ENCODE data around the gene ABI1. TPM values are rescaled to one million over a fixed set of nuclear protein-coding genes. Genes with fewer than 3 reads are reported as not detected.

Gene ABI1
- total RNA-seq, 1 donor from 2014 or later, result 67.5 TPM

- Mint-ChIP-seq H3K4me1 (ENCODE audit: unreplicated experiment) (peaks cover 22% of the 10 kb centered on the region), H3K36me3 (ENCODE audit: low read depth, unreplicated experiment) (no peaks in the 10 kb centered on the region), H3K27me3 (ENCODE audit: unreplicated experiment) (peaks cover 1% of the 10 kb centered on the region), H3K27ac (ENCODE audit: unreplicated experiment) (no peak overlapping the region), H3K4me3 (ENCODE audit: unreplicated experiment) (no peak overlapping the region), H3K9me3 (ENCODE audit: unreplicated experiment) (no peaks in the 10 kb centered on the region)
- no peak for DNase-seq (ENCODE audit: low spot score)
- no peak for TF ChIP-seq CTCF (IDR thresholded peaks at IDR 0.05; ENCODE audit: unreplicated experiment)
These were observed 84.5 kb downstream of the ABI1 start for GRCh38 chr10:26776258-26776657.

GRCh38 chr10:26773633-26774032, 87.1 kb downstream of the ABI1 start:
- no peak for TF ChIP-seq CTCF (IDR thresholded peaks at IDR 0.05; ENCODE audit: unreplicated experiment)
- DNase-seq (ENCODE audit: low spot score), result no peak
- Mint-ChIP-seq H3K27me3 (ENCODE audit: unreplicated experiment) (no peaks in the 10 kb centered on the region), H3K27ac (ENCODE audit: unreplicated experiment) (no peak overlapping the region), H3K36me3 (ENCODE audit: low read depth, unreplicated experiment) (no peaks in the 10 kb centered on the region), H3K4me1 (ENCODE audit: unreplicated experiment) (peaks cover 8% of the 10 kb centered on the region), H3K4me3 (ENCODE audit: unreplicated experiment) (no peak overlapping the region), H3K9me3 (ENCODE audit: unreplicated experiment) (no peaks in the 10 kb centered on the region)

- Mint-ChIP-seq H3K4me3 (ENCODE audit: unreplicated experiment) (no peak overlapping the region), H3K27ac (ENCODE audit: unreplicated experiment) (no peak overlapping the region), H3K27me3 (ENCODE audit: unreplicated experiment) (no peaks in the 10 kb centered on the region), H3K9me3 (ENCODE audit: unreplicated experiment) (no peaks in the 10 kb centered on the region), H3K4me1 (ENCODE audit: unreplicated experiment) (peaks cover 7% of the 10 kb centered on the region), H3K36me3 (ENCODE audit: low read depth, unreplicated experiment) (no peaks in the 10 kb centered on the region)
- DNase-seq (ENCODE audit: low spot score), result no peak
- no peak for TF ChIP-seq CTCF (IDR thresholded peaks at IDR 0.05; ENCODE audit: unreplicated experiment)
These were observed 90.7 kb downstream of the ABI1 start for GRCh38 chr10:26770069-26770468.

- H3K36me3 Mint-ChIP-seq (ENCODE audit: low read depth, unreplicated experiment), result no peaks in the 10 kb centered on the region
- no peak overlapping the region for H3K27ac Mint-ChIP-seq (ENCODE audit: unreplicated experiment)
- H3K27me3 Mint-ChIP-seq (ENCODE audit: unreplicated experiment), result no peaks in the 10 kb centered on the region
- TF ChIP-seq CTCF (IDR thresholded peaks at IDR 0.05; ENCODE audit: unreplicated experiment), result no peak
- H3K4me3 Mint-ChIP-seq (ENCODE audit: unreplicated experiment), result no peak overlapping the region
- no peaks in the 10 kb centered on the region for H3K9me3 Mint-ChIP-seq (ENCODE audit: unreplicated experiment)
- DNase-seq (ENCODE audit: low spot score), result no peak
- peaks cover 7% of the 10 kb centered on the region for H3K4me1 Mint-ChIP-seq (ENCODE audit: unreplicated experiment)
These were observed 95.2 kb downstream of the ABI1 start for GRCh38 chr10:26765549-26765948.

GRCh38 chr10:26759008-26759407, 101.8 kb downstream of the ABI1 start:
- TF ChIP-seq CTCF (IDR thresholded peaks at IDR 0.05; ENCODE audit: unreplicated experiment), result no peak
- no peak for DNase-seq (ENCODE audit: low spot score)
- no peak overlapping the region for H3K4me3 Mint-ChIP-seq (ENCODE audit: unreplicated experiment)
- H3K27ac Mint-ChIP-seq (ENCODE audit: unreplicated experiment), result no peak overlapping the region
- no peaks in the 10 kb centered on the region for H3K9me3 Mint-ChIP-seq (ENCODE audit: unreplicated experiment)
- no peaks in the 10 kb centered on the region for H3K27me3 Mint-ChIP-seq (ENCODE audit: unreplicated experiment)
- H3K4me1 Mint-ChIP-seq (ENCODE audit: unreplicated experiment), result peaks cover 5% of the 10 kb centered on the region
- peaks cover 3% of the 10 kb centered on the region for H3K36me3 Mint-ChIP-seq (ENCODE audit: low read depth, unreplicated experiment)
